Karpas-422 (cell line): ENCODE results near the gene LCP1. TPM values are rescaled to one million over a fixed set of nuclear protein-coding genes. Genes with fewer than 3 reads are reported as not detected.
"Not testable (repeated sequence)": the region's sequence is repeated elsewhere in the genome, so short reads cannot be mapped to it uniquely, and the experiment has no call there.

ENCODE experiments used
- DNase-seq: peaks from one replicate; pipeline ENCODE4 v3.0.0-alpha.2; 2015
- H2AFZ ChIP-seq: fragments of 200-600 bp; sonication (generic); 2 replicates; pipeline ENCODE4 v1.6.1; 2014; ENCODE audit warnings: antibody characterized with exemption, low read length, mixed read lengths
- H3K27ac ChIP-seq: fragments of 200-600 bp; sonication (generic); 2 replicates; pipeline ENCODE4 v1.5.1; 2014; ENCODE audit warnings: mild to moderate bottlenecking, low read length, moderate library complexity
- H3K27me3 ChIP-seq: fragments of 200-600 bp; sonication (generic); 2 replicates; pipeline ENCODE4 v1.6.1; 2014; ENCODE audit warnings: low read length, mixed read lengths
- H3K36me3 ChIP-seq: fragments of 200-600 bp; sonication (generic); 2 replicates; pipeline ENCODE4 v1.6.1; 2014; ENCODE audit warnings: low read length, mixed read lengths; ENCODE audit not compliant: insufficient read depth
- H3K4me1 ChIP-seq: fragments of 200-600 bp; sonication (generic); 2 replicates; pipeline ENCODE4 v1.6.1; 2014; ENCODE audit warnings: mild to moderate bottlenecking, low read length, mixed read lengths
- H3K4me2 ChIP-seq: fragments of 200-600 bp; sonication (generic); 2 replicates; pipeline ENCODE4 v1.6.1; 2014; ENCODE audit warnings: low read length, low read depth, mild to moderate bottlenecking; ENCODE audit not compliant: poor library complexity, severe bottlenecking
- H3K4me3 ChIP-seq: fragments of 200-600 bp; sonication (generic); 2 replicates; pipeline ENCODE4 v1.5.1; 2014; ENCODE audit warnings: mild to moderate bottlenecking, antibody characterized with exemption, low read length, mixed read lengths
- H3K79me2 ChIP-seq: fragments of 200-600 bp; sonication (generic); 2 replicates; pipeline ENCODE4 v1.6.1; 2014; ENCODE audit warnings: mild to moderate bottlenecking, low read length, mixed read lengths
- H3K9ac ChIP-seq: fragments of 200-600 bp; sonication (generic); 2 replicates; pipeline ENCODE4 v1.6.0; 2014; ENCODE audit warnings: low read length
- H3K9me2 ChIP-seq: fragments of 200-600 bp; sonication (generic), shearing (Covaris generic); replicated peaks from 2 replicates; pipeline ENCODE4 v1.6.0; 2014; ENCODE audit warnings: mild to moderate bottlenecking, low read length, moderate library complexity; ENCODE audit not compliant: insufficient read depth
- H3K9me3 ChIP-seq: fragments of 300-700, 200-600 bp; sonication (generic); 2 replicates; pipeline ENCODE4 v1.6.1; 2014; ENCODE audit warnings: low read length, mixed read lengths
- H4K20me1 ChIP-seq: fragments of 200-600 bp; sonication (generic); 2 replicates; pipeline ENCODE4 v1.6.1; 2014; ENCODE audit warnings: mild to moderate bottlenecking, antibody characterized with exemption, low read length, low read depth; ENCODE audit not compliant: insufficient read depth
- total RNA-seq: library from RNA; depleted of rRNA; stranded (reverse); fragments of >200 nt; shearing (Covaris generic); gene quantifications from 2 replicates; pipeline ENCODE4 v1.2.3, GENCODE V29; 2014; ENCODE audit warnings: low replicate concordance

Gene LCP1
- total RNA-seq, 1 experiment from 2014 or later, result 415 TPM

DNA sequence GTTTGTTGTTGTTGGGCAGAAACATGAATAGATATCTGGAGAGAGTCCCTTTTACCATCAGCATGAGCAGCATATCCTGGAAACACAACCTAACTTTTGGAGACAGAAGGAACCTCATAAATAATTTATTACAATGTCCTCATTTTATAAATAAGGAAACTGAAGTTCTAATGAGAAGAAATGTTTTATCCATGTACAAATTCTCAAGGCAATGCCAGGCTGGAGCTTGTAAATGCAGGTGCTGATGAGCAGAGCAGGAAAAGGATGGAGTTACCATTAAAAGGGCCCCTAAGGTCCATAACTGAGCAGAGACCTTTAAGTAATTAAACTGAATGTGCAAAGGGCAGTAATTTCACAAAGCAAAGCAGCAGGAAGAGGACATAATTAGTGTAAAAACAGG, 17.3 kb downstream of the LCP1 start:
- Histone ChIP-seq H3K27me3 (no peaks in the 10 kb centered on the region), H3K4me1 (peaks cover 74% of the 10 kb centered on the region), H3K4me2 (peak overlapping the region; percentile 96), H3K27ac (peak overlapping the region; percentile 99), H3K9ac (no peak overlapping the region), H3K4me3 (no peak overlapping the region), H4K20me1 (peaks cover 62% of the 10 kb centered on the region), H3K9me2 (no peaks in the 10 kb centered on the region), H3K9me3 (no peaks in the 10 kb centered on the region), H2AFZ (no peak overlapping the region), H3K36me3 (peaks cover 19% of the 10 kb centered on the region), H3K79me2 (peaks cover 86% of the 10 kb centered on the region)
- no peak for DNase-seq

DNA sequence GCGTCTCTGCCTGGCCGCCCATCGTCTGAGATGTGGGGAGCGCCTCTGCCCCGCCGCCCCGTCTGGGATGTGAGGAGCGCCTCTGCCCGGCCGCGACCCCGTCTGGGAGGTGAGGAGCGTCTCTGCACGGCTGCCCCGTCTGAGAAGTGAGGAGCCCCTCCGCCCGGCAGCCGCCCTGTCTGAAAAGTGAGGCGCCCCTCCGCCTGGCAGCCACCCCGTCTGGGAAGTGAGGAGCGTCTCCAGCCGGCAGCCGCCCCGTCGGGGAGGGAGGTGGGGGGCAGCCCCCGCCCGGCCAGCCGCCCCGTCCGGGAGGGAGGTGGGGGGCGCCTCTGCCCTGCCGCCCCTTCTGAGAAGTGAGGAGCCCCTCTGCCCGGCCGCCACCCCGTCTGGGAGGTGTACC, 19.2 kb downstream of the LCP1 start:
- Histone ChIP-seq H3K4me1 (peaks cover 55% of the 10 kb centered on the region), H3K79me2 (peaks cover 86% of the 10 kb centered on the region), H3K36me3 (peaks cover 38% of the 10 kb centered on the region), H4K20me1 (peaks cover 55% of the 10 kb centered on the region)
- not testable (repeated sequence) for H3K4me2 ChIP-seq, H3K9me2 ChIP-seq, H3K9me3 ChIP-seq, H3K9ac ChIP-seq, DNase-seq, H3K27ac ChIP-seq, H3K27me3 ChIP-seq, H2AFZ ChIP-seq, H3K4me3 ChIP-seq

DNA sequence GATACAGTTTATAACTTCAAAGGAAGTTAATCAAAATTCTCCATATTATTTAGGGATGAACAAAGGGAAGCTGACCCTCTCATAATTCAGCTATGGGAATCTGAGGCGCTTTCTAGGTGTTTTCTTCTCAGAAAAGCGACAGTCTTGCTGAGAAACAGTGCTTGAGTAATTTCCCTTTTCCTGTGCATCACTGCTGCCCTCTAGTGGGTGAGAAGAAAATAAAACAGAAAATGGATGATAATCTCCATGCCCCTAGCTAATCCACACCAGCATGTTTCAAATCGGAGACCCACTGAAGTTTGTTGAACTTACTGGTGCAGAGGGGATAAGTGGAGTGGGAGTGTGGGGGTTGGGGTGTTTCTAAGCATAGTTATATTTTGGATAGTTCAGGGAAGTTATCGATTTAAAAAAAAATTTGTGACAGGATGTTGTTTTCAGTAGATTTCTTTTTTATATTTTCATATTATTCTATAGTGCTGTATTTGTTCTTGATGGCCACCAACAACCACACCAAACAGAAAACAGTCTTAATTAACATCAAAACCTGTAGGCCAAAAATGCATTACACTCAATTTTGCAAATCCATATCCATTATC, 21.4 kb downstream of the LCP1 start:
- H4K20me1 ChIP-seq, result peaks cover 36% of the 10 kb centered on the region
- peaks cover 33% of the 10 kb centered on the region for H3K4me1 ChIP-seq
- peaks cover 52% of the 10 kb centered on the region for H3K36me3 ChIP-seq
- H3K4me2 ChIP-seq, result no peak overlapping the region
- no peaks in the 10 kb centered on the region for H3K9me2 ChIP-seq
- peak; percentile 87 for DNase-seq
- no peaks in the 10 kb centered on the region for H3K27me3 ChIP-seq
- H3K4me3 ChIP-seq, result no peak overlapping the region
- no peak overlapping the region for H3K9ac ChIP-seq
- no peak overlapping the region for H2AFZ ChIP-seq
- peak overlapping the region; percentile 20; the same call in 1 of the 2 replicates for H3K27ac ChIP-seq
- no peaks in the 10 kb centered on the region for H3K9me3 ChIP-seq
- H3K79me2 ChIP-seq, result peaks cover 74% of the 10 kb centered on the region

GRCh38 chr13:46160065-46160464, 21.9 kb downstream of the LCP1 start:
- H3K4me1 ChIP-seq, result peaks cover 28% of the 10 kb centered on the region

DNA sequence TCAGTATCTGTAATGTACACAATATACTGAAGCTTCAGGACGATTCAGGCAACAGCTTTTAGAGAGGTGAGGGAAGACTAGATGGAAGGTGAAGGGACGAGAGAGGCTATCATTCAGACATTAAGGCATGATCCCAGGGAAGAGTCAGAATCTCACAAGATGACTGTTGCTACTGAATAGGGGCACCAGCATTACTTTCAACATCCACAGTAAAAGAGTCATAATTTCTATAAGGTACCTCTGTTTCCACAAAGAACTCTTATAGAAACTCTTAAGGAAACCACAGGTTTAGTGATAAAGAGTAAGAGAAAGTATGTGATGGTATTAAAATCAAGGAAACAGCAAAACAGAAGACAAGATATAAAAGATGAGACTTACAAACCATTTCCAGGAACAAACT, 23.0 kb downstream of the LCP1 start:
- H3K79me2 ChIP-seq, result peaks cover 66% of the 10 kb centered on the region
- H3K4me2 ChIP-seq, result no peak overlapping the region
- no peaks in the 10 kb centered on the region for H3K9me2 ChIP-seq
- peaks cover 17% of the 10 kb centered on the region for H3K4me1 ChIP-seq
- H3K9me3 ChIP-seq, result no peaks in the 10 kb centered on the region
- H3K9ac ChIP-seq, result no peak overlapping the region
- H3K36me3 ChIP-seq, result peaks cover 61% of the 10 kb centered on the region
- DNase-seq, result no peak
- H3K27ac ChIP-seq, result no peak overlapping the region
- peaks cover 24% of the 10 kb centered on the region for H4K20me1 ChIP-seq
- no peak overlapping the region for H2AFZ ChIP-seq
- H3K4me3 ChIP-seq, result no peak overlapping the region
- H3K27me3 ChIP-seq, result no peaks in the 10 kb centered on the region

More at GRCh38 chr13:46160065-46160464, 21.9 kb downstream of the LCP1 start:
- H3K9ac ChIP-seq, result no peak overlapping the region
- H3K27ac ChIP-seq, result no peak overlapping the region
- no peaks in the 10 kb centered on the region for H3K9me2 ChIP-seq
- H4K20me1 ChIP-seq, result peaks cover 35% of the 10 kb centered on the region
- no peak overlapping the region for H3K4me3 ChIP-seq
- no peaks in the 10 kb centered on the region for H3K9me3 ChIP-seq
- H2AFZ ChIP-seq, result no peak overlapping the region
- peaks cover 57% of the 10 kb centered on the region for H3K36me3 ChIP-seq
- DNase-seq, result no peak
- peaks cover 71% of the 10 kb centered on the region for H3K79me2 ChIP-seq
- no peaks in the 10 kb centered on the region for H3K27me3 ChIP-seq
- no peak overlapping the region for H3K4me2 ChIP-seq

DNA sequence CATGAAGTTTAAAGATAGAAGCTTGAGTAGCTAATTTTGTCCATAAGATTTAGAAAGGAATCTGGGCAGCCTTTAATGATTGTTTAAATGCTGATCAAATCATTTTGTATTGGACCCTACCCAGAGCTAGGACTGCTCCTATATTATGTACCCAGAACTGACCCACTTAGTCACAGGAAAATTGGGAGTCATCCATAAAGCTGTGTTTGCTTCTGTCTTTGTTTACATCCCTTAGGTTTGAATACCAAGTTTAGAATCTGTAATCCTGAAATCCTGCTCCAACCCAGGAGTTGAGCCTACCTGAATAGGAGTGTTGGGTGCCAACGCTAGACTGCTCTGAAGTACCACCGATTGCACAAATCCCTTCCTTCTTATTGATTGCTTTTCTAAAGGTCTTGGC, 23.8 kb downstream of the LCP1 start:
- no peaks in the 10 kb centered on the region for H3K9me3 ChIP-seq
- H3K4me1 ChIP-seq, result peaks cover 12% of the 10 kb centered on the region
- peaks cover 62% of the 10 kb centered on the region for H3K79me2 ChIP-seq
- no peak overlapping the region for H2AFZ ChIP-seq
- DNase-seq, result no peak
- no peak overlapping the region for H3K27ac ChIP-seq
- no peak overlapping the region for H3K4me3 ChIP-seq
- peaks cover 20% of the 10 kb centered on the region; the same call in 1 of the 2 replicates for H4K20me1 ChIP-seq
- H3K36me3 ChIP-seq, result peaks cover 61% of the 10 kb centered on the region
- no peaks in the 10 kb centered on the region for H3K27me3 ChIP-seq
- H3K9me2 ChIP-seq, result no peaks in the 10 kb centered on the region
- no peak overlapping the region for H3K4me2 ChIP-seq
- no peak overlapping the region for H3K9ac ChIP-seq

GRCh38 chr13:46154136-46154801, 27.7 kb downstream of the LCP1 start:
- peaks cover 51% of the 10 kb centered on the region for H3K79me2 ChIP-seq

DNA sequence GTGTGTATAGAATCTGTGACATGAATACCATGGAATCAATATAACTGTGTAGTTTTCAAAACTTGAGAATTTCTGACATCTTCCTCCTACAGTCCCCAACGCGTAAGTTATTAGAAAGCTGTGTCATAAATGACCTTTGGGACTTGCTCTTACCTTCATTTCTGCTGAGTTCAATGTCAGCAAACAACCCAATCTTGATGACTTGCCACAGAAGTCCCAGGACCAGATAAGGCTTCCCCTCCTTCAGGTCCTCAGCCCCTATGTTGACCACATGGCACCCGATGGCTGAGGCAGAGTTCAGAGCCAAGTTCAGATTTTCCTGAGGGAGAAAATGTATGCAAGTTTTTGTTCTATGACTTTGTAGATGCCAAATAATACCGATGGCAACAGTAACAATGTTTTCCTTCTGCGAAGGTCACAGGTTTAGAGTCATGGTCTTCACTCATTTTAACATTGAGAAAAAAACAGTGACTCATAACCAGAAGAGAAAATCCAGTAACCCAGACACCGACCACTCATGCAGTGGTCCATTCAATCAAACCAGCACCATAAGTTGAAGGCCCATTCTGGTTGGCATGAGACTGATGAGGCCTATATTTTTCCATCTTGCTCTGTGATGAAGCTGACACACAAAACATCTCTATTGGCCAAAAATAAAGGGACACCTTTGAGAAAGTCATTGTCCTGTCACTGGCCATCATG, 29.2 kb downstream of the LCP1 start:
- Histone ChIP-seq H3K9me2 (no peaks in the 10 kb centered on the region), H3K4me2 (no peak overlapping the region), H3K27me3 (no peaks in the 10 kb centered on the region), H3K36me3 (peaks cover 90% of the 10 kb centered on the region), H3K4me3 (no peak overlapping the region), H3K79me2 (peaks cover 42% of the 10 kb centered on the region), H3K4me1 (no peaks in the 10 kb centered on the region), H3K9ac (no peak overlapping the region), H4K20me1 (no peaks in the 10 kb centered on the region; the same call in 1 of the 2 replicates), H2AFZ (no peak overlapping the region), H3K9me3 (no peaks in the 10 kb centered on the region), H3K27ac (no peak overlapping the region)
- no peak for DNase-seq

More at GRCh38 chr13:46154136-46154801, 27.7 kb downstream of the LCP1 start:
- peaks cover 8% of the 10 kb centered on the region; the same call in 1 of the 2 replicates for H4K20me1 ChIP-seq
- no peak overlapping the region for H3K4me3 ChIP-seq
- H3K27me3 ChIP-seq, result no peaks in the 10 kb centered on the region
- no peaks in the 10 kb centered on the region for H3K9me3 ChIP-seq
- no peak overlapping the region for H3K4me2 ChIP-seq
- no peak overlapping the region for H3K27ac ChIP-seq
- peaks cover 90% of the 10 kb centered on the region for H3K36me3 ChIP-seq
- H2AFZ ChIP-seq, result no peak overlapping the region
- H3K9me2 ChIP-seq, result no peaks in the 10 kb centered on the region
- H3K4me1 ChIP-seq, result no peaks in the 10 kb centered on the region
- no peak for DNase-seq
- H3K9ac ChIP-seq, result no peak overlapping the region
